ENCODE measurements around the gene GLRX3.
A peak's percentile ranks its signal among the peaks of the same experiment; 100 is the strongest.
"Not testable (repeated sequence)": the region's sequence is repeated elsewhere in the genome, so short reads cannot be mapped to it uniquely, and the experiment has no call there.

The GLRX3 gene

GRCh38 chr10:130136226-130137089 lies at the start of gene GLRX3:
TSS of gene GLRX3 (plus strand) at chr10:130136391. CDS start at chr10:130136421, 30 bp downstream.
- DNase-seq, result no peak

- DNase-seq, result not testable (repeated sequence)
Measured at GRCh38 chr10:130090565-130090964, 45.6 kb upstream of the GLRX3 start.

GRCh38 chr10:130099344-130099743 lies 36.8 kb upstream of the GLRX3 start:
- no peak for DNase-seq

DNA sequence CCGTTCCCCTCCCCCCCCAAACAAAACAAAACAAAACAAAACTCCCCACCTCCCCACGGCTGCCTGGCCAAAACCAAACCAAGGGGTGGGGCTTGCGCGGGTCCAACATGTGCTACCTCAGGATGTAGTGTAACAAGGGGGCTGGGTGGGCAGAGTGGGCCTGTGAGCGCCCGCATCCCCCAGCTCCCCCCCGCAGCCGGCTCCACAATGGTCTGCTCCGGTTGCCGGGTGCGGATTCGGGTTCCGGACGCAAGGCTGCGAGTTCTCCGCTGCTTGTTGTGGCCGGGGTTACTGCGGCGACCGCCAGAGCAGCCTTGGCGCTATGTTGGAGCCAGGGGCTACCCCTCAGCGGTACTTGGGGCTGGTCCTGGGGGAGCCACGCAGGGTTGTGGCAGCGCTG lies 30.5 kb upstream of the GLRX3 start:
- no peak for DNase-seq

GRCh38 chr10:130108146-130108545 lies 28.0 kb upstream of the GLRX3 start:
- not testable (repeated sequence) for DNase-seq

GRCh38 chr10:130108934-130109604 lies 27.1 kb upstream of the GLRX3 start:
- DNase-seq, result no peak

- DNase-seq, result peak; percentile 5
Measured at GRCh38 chr10:130109796-130110245, 26.4 kb upstream of the GLRX3 start.

GRCh38 chr10:130110246-130111112 lies 25.7 kb upstream of the GLRX3 start, which contains the start of gene C10orf143:
TSS of gene C10orf143 (minus strand) at chr10:130110830. CDS start at chr10:130110772, 58 bp downstream.
- peak; percentile 74 for DNase-seq

- DNase-seq, result peak; percentile 78
Measured at GRCh38 chr10:130111113-130111851, 24.9 kb upstream of the GLRX3 start.

GRCh38 chr10:130111852-130112180 lies 24.4 kb upstream of the GLRX3 start:
- no peak for DNase-seq

DNA sequence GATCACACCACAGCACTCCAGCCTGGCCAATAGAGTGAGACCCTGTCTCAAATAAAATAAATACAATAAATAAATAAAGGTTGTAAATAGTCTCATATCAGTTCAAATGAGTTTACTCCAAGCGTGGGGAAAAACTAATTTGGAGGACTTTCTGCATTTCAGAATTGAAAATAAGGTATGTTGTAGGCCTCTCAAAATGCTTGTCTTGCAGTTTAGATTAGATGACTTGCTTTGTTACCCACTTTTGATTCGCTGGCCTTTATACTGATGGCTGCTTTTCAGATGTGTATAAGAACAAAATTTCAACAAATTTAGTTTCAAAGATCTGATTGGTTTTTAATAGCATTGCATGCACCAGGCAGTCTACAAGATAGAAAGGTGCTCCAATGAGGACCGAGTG lies 23.4 kb upstream of the GLRX3 start:
- no peak for DNase-seq

GRCh38 chr10:130116942-130117341 lies 19.2 kb upstream of the GLRX3 start:
- DNase-seq, result not testable (repeated sequence)

GRCh38 chr10:130117535-130117934 lies 18.7 kb upstream of the GLRX3 start:
- not testable (repeated sequence) for DNase-seq

DNA sequence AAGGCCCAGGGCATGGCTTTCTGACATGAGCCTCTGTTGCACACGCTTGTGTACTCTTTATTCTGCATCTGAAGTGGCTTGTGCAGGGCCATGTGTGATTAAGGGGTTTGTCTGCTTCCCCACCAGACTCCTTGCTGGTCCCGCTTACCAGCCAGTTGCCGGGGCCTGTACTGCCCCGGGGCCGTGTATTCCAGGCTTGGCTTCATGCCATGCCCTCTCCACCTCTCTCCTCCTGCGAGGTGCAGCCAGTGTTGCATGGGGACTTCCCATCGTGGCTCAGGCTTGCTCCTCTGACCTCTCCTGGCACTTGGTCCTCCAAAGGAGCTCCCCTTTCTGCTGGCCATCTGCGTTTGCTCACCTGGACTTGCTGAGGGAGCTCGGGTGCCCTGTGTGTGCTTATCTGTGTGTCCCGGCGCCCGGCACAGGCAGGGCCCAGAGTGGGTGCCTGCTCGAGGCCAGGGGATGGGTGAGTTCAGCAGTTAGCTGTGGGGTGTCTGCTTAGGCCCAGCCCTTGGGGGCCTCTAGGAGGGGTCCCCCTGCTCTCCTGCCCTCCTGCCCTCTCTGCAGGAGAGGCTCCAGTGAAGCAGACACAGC lies 14.6 kb upstream of the GLRX3 start:
- DNase-seq, result no peak

- no peak for DNase-seq
Measured at GRCh38 chr10:130127364-130128061, 8.7 kb upstream of the GLRX3 start.

GRCh38 chr10:130128062-130128781 lies 8.0 kb upstream of the GLRX3 start:
- no peak for DNase-seq

GRCh38 chr10:130128922-130129321 lies 7.3 kb upstream of the GLRX3 start:
- no peak for DNase-seq

DNA sequence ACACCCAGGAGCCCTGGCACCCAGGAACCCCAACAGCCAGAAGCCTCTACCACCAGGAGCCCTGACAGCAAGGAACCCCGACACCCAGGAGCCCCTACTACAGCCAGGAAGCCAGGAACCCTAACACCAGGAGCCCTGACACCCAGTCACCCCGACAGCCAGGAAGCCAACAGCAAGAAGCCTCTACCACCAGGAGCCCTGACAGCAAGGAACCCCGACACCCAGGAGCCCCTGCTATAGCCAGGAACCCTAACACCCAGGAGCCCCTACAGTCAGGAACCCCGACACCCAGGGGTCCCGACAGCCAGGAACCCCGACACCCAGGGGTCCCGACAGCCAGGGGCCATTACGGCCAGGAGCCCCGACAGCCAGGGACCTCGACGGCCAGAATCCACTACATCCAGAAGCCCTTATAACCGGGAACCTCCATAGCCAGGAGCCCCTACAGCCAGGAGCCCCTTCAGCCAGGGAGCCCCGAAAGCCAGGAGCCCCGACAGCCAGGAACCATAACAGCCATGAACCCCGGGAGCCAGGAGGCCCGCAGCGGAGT lies 440 bp upstream of the GLRX3 start:
- DNase-seq, result no peak

- no peak for DNase-seq
Measured at GRCh38 chr10:130137090-130137448, 878 bp downstream of the GLRX3 start.
